ENCODE measurements around the gene PTGER2.

PTGER2 gene

DNA sequence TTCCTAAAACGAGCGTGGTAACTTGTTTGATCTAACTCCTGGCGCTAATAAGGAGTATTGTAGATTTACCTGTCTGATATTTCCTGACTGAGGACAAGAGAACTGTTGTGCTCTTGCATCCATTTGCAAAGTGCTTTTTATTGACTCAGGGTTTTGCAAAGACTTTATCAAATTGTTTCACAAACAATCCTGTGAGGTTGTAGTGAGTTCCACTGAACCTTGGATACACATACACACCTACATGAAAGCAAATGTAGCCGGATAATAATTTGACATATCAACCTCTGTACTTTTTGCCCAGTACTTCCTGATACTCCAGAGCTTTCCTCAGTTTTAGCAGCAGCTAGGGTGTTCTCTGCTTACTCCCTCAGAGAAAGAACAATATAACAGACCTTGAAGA is 6.7 kb upstream of the PTGER2 start:
- DNase-seq: no peak

GRCh38 chr14:52307905-52308304 is 6.2 kb upstream of the PTGER2 start:
- no peak for DNase-seq

GRCh38 chr14:52310541-52310940 is 3.6 kb upstream of the PTGER2 start:
- DNase-seq: peak; percentile 19

- no peak for DNase-seq
Measured at GRCh38 chr14:52312931-52313355, 1.2 kb upstream of the PTGER2 start.

GRCh38 chr14:52313462-52313861 is 650 bp upstream of the PTGER2 start:
- DNase-seq: no peak

- no peak for DNase-seq
Measured at GRCh38 chr14:52314595-52315354, 663 bp downstream of the PTGER2 start.

DNA sequence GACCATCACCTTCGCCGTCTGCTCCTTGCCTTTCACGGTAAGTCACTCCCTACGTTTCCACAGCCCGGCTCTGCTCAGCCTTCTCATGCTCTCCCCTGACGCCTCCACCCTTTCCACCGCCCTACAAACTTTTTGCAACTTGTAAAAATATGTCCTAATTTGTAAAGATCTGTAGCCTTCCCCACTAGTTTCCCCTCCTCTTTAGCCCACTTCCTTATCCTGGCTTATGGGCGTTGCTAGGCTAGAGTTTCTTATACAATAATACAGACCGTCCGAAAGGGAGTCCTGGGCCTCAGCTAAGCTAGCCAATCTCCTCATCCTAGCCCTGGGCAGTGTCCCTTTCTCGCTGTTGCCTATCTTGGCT is 1.2 kb downstream of the PTGER2 start:
- DNase-seq: no peak

GRCh38 chr14:52318062-52318461 is 4.0 kb downstream of the PTGER2 start:
- DNase-seq: no peak

- no peak for DNase-seq
Measured at GRCh38 chr14:52318826-52319645, 4.9 kb downstream of the PTGER2 start.

DNA sequence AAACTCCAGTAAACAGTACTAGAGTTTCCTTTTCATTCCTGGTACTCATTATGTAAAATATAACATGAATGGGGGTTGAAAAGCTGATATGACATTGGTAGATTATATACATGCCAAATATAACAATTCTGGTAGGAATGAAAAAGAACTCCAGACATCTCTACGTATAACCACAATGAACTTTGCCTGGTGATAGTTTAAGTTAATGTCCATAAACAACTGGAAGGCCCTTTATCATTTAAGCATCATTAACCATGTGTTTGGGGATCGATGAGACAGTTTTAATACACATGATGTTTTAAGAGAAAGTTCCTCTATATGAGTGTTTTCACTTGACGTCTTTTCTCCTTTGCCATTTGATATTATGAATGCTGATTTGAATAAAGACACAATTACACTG is 5.8 kb downstream of the PTGER2 start:
- DNase-seq: no peak

DNA sequence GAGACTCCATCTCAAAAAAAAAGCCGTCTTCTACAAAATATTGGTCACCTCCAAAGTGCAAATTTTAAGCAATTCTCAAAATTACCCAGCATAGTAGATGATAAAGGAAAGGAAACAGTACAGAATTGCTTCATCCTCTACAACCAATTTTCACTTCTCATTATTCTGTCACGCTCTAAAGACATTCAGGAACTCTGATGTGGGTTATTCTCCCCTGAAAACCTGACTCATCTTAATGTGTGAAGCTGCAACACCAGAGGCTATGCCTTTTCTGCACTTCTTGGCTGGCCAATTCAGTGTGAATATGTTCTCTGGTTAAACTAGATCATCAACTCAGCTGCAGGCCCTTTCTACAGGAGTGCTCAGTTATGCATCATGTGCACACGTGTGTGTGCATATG is 11.0 kb downstream of the PTGER2 start:
- DNase-seq: peak; percentile 10

- DNase-seq: no peak
Measured at GRCh38 chr14:52325630-52326029, 11.5 kb downstream of the PTGER2 start.

GRCh38 chr14:52327374-52328226 is 13.5 kb downstream of the PTGER2 start:
- no peak for DNase-seq

- DNase-seq: no peak
Measured at GRCh38 chr14:52328276-52328675, 14.2 kb downstream of the PTGER2 start.

GRCh38 chr14:52329678-52330369 is 15.7 kb downstream of the PTGER2 start:
- no peak for DNase-seq

DNA sequence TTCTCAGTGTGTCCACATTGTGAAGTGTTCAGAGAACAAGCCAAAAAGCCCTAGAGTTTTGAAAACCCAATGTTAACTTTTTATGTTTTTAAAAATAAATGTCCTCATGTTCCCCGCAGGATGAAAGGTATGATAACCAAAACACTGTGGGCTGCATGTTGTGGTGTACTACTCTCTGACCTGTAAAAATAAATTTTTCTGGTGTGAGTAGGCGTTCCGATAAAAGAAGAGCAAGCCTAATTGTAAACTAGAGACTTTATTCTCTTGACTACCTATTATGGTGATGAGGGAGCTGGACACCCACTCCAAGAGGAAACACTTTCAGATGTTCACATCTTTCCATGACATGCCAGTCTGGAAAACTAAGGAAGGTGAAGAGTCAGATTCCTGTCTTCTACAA is 18.2 kb downstream of the PTGER2 start:
- DNase-seq: no peak

- DNase-seq: no peak
Measured at GRCh38 chr14:52333108-52333507, 19.0 kb downstream of the PTGER2 start.

- DNase-seq: no peak
Measured at GRCh38 chr14:52333823-52334657, 19.9 kb downstream of the PTGER2 start.

DNA sequence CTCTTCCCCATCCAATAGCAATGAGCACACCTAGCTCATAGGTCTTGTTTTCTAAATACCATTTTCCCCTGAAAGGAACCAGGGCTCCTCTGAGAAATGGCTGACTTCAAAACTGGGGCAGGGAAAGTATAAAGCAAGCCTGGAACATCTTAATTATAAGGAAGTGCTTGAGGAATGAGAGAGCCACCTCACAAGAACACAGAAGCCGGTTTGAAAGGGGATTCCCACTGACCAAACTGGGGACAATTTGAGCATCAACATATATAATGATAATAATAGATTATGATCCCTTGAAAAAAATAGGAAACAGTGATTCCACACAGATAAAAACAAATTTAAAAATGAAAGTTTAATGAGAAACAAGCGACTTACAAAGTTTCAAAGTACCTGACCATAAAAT is 22.1 kb downstream of the PTGER2 start:
- DNase-seq: no peak

GRCh38 chr14:52338051-52338681 is 24.1 kb downstream of the PTGER2 start:
- DNase-seq: no peak

- no peak for DNase-seq
Measured at GRCh38 chr14:52339262-52339661, 25.1 kb downstream of the PTGER2 start.
